ENCODE results near the gene MPZL1.

DNA sequence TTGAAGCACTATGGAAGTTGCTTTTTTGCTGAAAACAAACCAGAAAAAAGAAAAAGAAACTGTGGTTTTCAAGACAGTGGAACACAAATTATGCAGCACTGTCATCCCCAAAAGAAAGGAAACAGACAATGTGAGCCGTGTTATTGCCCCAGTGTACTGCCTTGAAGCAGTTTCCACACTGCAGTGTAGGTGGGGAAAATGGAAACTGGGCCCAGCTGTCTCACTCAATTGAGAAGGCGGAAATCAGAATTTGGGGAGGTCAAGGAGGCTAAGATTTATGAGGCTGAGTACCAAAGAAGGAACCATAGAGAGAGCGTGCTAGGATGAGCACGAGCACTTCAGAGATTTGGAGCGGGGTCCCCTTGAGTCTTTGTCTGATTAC, 55.5 kb downstream of the MPZL1 start:
- no peak for TF ChIP-seq EZH2 (IDR thresholded peaks at IDR 0.05; ENCODE audit: borderline replicate concordance, low read depth, low read length, severe bottlenecking)
- TF ChIP-seq, protein P1, sequence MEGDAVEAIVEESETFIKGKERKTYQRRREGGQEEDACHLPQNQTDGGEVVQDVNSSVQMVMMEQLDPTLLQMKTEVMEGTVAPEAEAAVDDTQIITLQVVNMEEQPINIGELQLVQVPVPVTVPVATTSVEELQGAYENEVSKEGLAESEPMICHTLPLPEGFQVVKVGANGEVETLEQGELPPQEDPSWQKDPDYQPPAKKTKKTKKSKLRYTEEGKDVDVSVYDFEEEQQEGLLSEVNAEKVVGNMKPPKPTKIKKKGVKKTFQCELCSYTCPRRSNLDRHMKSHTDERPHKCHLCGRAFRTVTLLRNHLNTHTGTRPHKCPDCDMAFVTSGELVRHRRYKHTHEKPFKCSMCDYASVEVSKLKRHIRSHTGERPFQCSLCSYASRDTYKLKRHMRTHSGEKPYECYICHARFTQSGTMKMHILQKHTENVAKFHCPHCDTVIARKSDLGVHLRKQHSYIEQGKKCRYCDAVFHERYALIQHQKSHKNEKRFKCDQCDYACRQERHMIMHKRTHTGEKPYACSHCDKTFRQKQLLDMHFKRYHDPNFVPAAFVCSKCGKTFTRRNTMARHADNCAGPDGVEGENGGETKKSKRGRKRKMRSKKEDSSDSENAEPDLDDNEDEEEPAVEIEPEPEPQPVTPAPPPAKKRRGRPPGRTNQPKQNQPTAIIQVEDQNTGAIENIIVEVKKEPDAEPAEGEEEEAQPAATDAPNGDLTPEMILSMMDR (IDR thresholded peaks at IDR 0.05; ENCODE audit: borderline replicate concordance, extremely low read depth, low read length, poor library complexity, severe bottlenecking): no peak

Data from DND-41 (cell line).